Eye (tissue), 1 donor: ENCODE measurements around the gene DKK2.

Source experiments
- DNase-seq: peaks from one replicate; pipeline ENCODE4 v3.0.0-alpha.2; 2015

DKK2 gene

GRCh38 chr4:107035819-107036583 is at the start of gene DKK2:
TSS of gene DKK2 (minus strand) at chr4:107036313. CDS start at chr4:107035591, 722 bp downstream.
- peak; percentile 81 for DNase-seq

GRCh38 chr4:107077192-107077591 is 41.1 kb upstream of the DKK2 start:
- no peak for DNase-seq

GRCh38 chr4:107072836-107073736 is 37.0 kb upstream of the DKK2 start:
- no peak for DNase-seq

- DNase-seq, result no peak
Measured at GRCh38 chr4:107071108-107071507, 35.0 kb upstream of the DKK2 start.

GRCh38 chr4:107069049-107069448 is 32.9 kb upstream of the DKK2 start:
- DNase-seq, result no peak

- peak; percentile 25 for DNase-seq
Measured at GRCh38 chr4:107068116-107068515, 32.0 kb upstream of the DKK2 start.

GRCh38 chr4:107066621-107067020 is 30.5 kb upstream of the DKK2 start:
- no peak for DNase-seq

GRCh38 chr4:107065201-107065600 is 29.1 kb upstream of the DKK2 start:
- no peak for DNase-seq

GRCh38 chr4:107060388-107060787 is 24.3 kb upstream of the DKK2 start:
- DNase-seq, result no peak

- no peak for DNase-seq
Measured at GRCh38 chr4:107058828-107059227, 22.7 kb upstream of the DKK2 start.

GRCh38 chr4:107050525-107051135 is 14.5 kb upstream of the DKK2 start:
- DNase-seq, result no peak

- no peak for DNase-seq
Measured at GRCh38 chr4:107046261-107046660, 10.1 kb upstream of the DKK2 start.

- DNase-seq, result no peak
Measured at GRCh38 chr4:107044170-107044569, 8.1 kb upstream of the DKK2 start.

- peak; percentile 84 for DNase-seq
Measured at GRCh38 chr4:107037199-107037584, 1.1 kb upstream of the DKK2 start.

- DNase-seq, result peak; percentile 68
Measured at GRCh38 chr4:107036584-107037198, 578 bp upstream of the DKK2 start.

- DNase-seq, result peak; percentile 75
Measured at GRCh38 chr4:107034996-107035818, 906 bp downstream of the DKK2 start.

GRCh38 chr4:107034091-107034995 is 1.8 kb downstream of the DKK2 start:
- peak; percentile 88 for DNase-seq

- DNase-seq, result no peak
Measured at GRCh38 chr4:107027379-107027778, 8.7 kb downstream of the DKK2 start.

GRCh38 chr4:107018344-107018735 is 17.8 kb downstream of the DKK2 start:
- DNase-seq, result no peak

GRCh38 chr4:107017443-107018343 is 18.4 kb downstream of the DKK2 start:
- no peak for DNase-seq
